Testis (tissue), 3 donors: ENCODE results near the gene HIGD2A. TPM values are rescaled to one million over a fixed set of nuclear protein-coding genes. Genes with fewer than 3 reads are reported as not detected.
A peak's percentile ranks its signal among the peaks of the same experiment; 100 is the strongest.

ENCODE experiments used
- DNase-seq: peaks from one replicate; pipeline ENCODE4 v3.0.0-alpha.2; 2019
- H3K27ac ChIP-seq, 2 donors: fragments of 200-600 bp; sonication (generic); one replicate each; pipeline ENCODE4 v1.5.1; 2019
- H3K27me3 ChIP-seq: fragments of 200-600 bp; sonication (generic); one replicate; pipeline ENCODE4 v1.5.1; 2019
- H3K36me3 ChIP-seq: fragments of 200-600 bp; sonication (generic); one replicate; pipeline ENCODE4 v1.5.1; 2017; ENCODE audit warnings: low read depth; ENCODE audit errors: missing control alignments
- H3K4me1 ChIP-seq: fragments of 200-600 bp; sonication (generic); one replicate; pipeline ENCODE4 v1.5.1; 2019
- H3K4me3 ChIP-seq, 2 donors: fragments of 200-600 bp; sonication (generic); one replicate each; pipeline ENCODE4 v1.5.1; 2017 to 2019
- H3K9me3 ChIP-seq: fragments of 200-600 bp; sonication (generic); one replicate; pipeline ENCODE4 v1.5.1; 2017
- CTCF ChIP-seq, 3 experiments: fragments of 450-650 bp in 2 of 3; fragments of 200-600 bp in 1 of 3; sonication (generic) in 1 of 3; IDR thresholded peaks; one replicate each; pipeline ENCODE4 v1.5.1; 2016 to 2019; ENCODE audit warnings: antibody characterized with exemption in 3 of 3, mild to moderate bottlenecking in 2 of 3, moderate library complexity in 1 of 3
- POLR2A ChIP-seq: fragments of 450-650 bp; IDR thresholded peaks from one replicate; pipeline ENCODE4 v1.6.1; 2017; ENCODE audit warnings: antibody characterized with exemption, mild to moderate bottlenecking, moderate library complexity
- WGBS, 2 donors: methylation state at CpG; one replicate each; pipeline ENCODE4 v1.1.5; 2018; 5-methylcytosine and 5-hydroxymethylcytosine counted together
- intact Hi-C: fragments of 100-400 bp; cut with DNase I; formaldehyde crosslinking; loops from one replicate; pipeline ENCODE4 v1.15.1; 2023; ENCODE audit warnings: low total_unique reads
- polyA plus RNA-seq: library from polyadenylated mRNA; stranded (reverse); fragments of 350-450 nt; fragmentation: Illumina TruSeq; extraction: RNeasy Lipid Tissue Mini Kit (QIAGEN cat#74804); gene quantifications from one replicate; pipeline ENCODE4 v1.2.3, GENCODE V29; 2014; ENCODE audit warnings: low read depth, low replicate concordance; ENCODE audit not compliant: insufficient read depth
- total RNA-seq, 2 donors: library from RNA; depleted of rRNA; stranded (reverse); fragments of >200 nt; gene quantifications; one replicate each; pipeline ENCODE4 v1.2.3, GENCODE V29; 2016

HIGD2A gene
- total and polyA plus RNA-seq, 3 donors from 2014 or later, result 128 to 184 (median 129) TPM

- 64 to 65% methylated on average over 7 of the region's 7 CpGs for WGBS, 2 donors
- intact Hi-C loops, result no loop called here
These were observed 15.3 kb upstream of the HIGD2A start for GRCh38 chr5:176373100-176373818.

GRCh38 chr5:176379881-176380280, 8.7 kb upstream of the HIGD2A start:
- H3K9me3 ChIP-seq, result no peaks in the 10 kb centered on the region
- DNase-seq, result no peak
- no peak overlapping the region for H3K4me3 ChIP-seq
- no peak overlapping the region for H3K27ac ChIP-seq
- no peaks in the 10 kb centered on the region for H3K4me1 ChIP-seq
- no peaks in the 10 kb centered on the region for H3K27me3 ChIP-seq
- TF ChIP-seq CTCF (IDR thresholded peaks at IDR 0.05) (no peak), POLR2A (no peak)
- intact Hi-C loops, result no loop called here
- no peaks in the 10 kb centered on the region for H3K36me3 ChIP-seq
- WGBS, 2 donors, result 88 to 89% methylated on average over 3 of the region's 3 CpGs

More at GRCh38 chr5:176373100-176373818, 15.3 kb upstream of the HIGD2A start:
- peak; percentile 75 for DNase-seq
- no peak overlapping the region for H3K4me3 ChIP-seq
- peak overlapping the region in 1 of 2 donors; percentile 38 for H3K27ac ChIP-seq
- TF ChIP-seq POLR2A, result no peak
- TF ChIP-seq CTCF (IDR thresholded peaks at IDR 0.05), result no peak
- H3K9me3 ChIP-seq, result no peaks in the 10 kb centered on the region
- H3K27me3 ChIP-seq, result no peaks in the 10 kb centered on the region
- peaks cover 19% of the 10 kb centered on the region for H3K4me1 ChIP-seq
- H3K36me3 ChIP-seq, result no peaks in the 10 kb centered on the region

- Histone ChIP-seq H3K36me3 (no peaks in the 10 kb centered on the region), H3K9me3 (no peaks in the 10 kb centered on the region), H3K27me3 (no peaks in the 10 kb centered on the region), H3K4me3 (no peak overlapping the region), H3K27ac (no peak overlapping the region), H3K4me1 (no peaks in the 10 kb centered on the region)
- 86 to 92% methylated on average over 3 of the region's 3 CpGs for WGBS, 2 donors
- intact Hi-C loops, result no loop called here
- TF ChIP-seq CTCF (IDR thresholded peaks at IDR 0.05) (no peak), POLR2A (no peak)
- no peak for DNase-seq
These were observed 7.1 kb upstream of the HIGD2A start for GRCh38 chr5:176381423-176381822.

GRCh38 chr5:176381979-176382378, 6.6 kb upstream of the HIGD2A start:
- peaks cover under 1% of the 10 kb centered on the region for H3K4me1 ChIP-seq
- intact Hi-C loops, result no loop called here
- H3K9me3 ChIP-seq, result no peaks in the 10 kb centered on the region
- WGBS, 2 donors, result 87 to 100% methylated on average over 3 of the region's 3 CpGs
- no peak overlapping the region for H3K27ac ChIP-seq
- no peak for DNase-seq
- no peaks in the 10 kb centered on the region for H3K27me3 ChIP-seq
- no peaks in the 10 kb centered on the region for H3K36me3 ChIP-seq
- no peak overlapping the region for H3K4me3 ChIP-seq
- TF ChIP-seq CTCF (IDR thresholded peaks at IDR 0.05) (no peak), POLR2A (no peak)

GRCh38 chr5:176382721-176383120, 5.8 kb upstream of the HIGD2A start:
- H3K27ac ChIP-seq, result no peak overlapping the region

More at GRCh38 chr5:176382721-176383120, 5.8 kb upstream of the HIGD2A start:
- peaks cover 8% of the 10 kb centered on the region for H3K4me1 ChIP-seq
- 97% methylated on average over 3 of the region's 3 CpGs for WGBS, 2 donors
- H3K36me3 ChIP-seq, result no peaks in the 10 kb centered on the region
- no peaks in the 10 kb centered on the region for H3K27me3 ChIP-seq
- TF ChIP-seq CTCF (IDR thresholded peaks at IDR 0.05) (no peak), POLR2A (no peak)
- no peak overlapping the region for H3K4me3 ChIP-seq
- intact Hi-C loops, result no loop called here
- no peak for DNase-seq
- H3K9me3 ChIP-seq, result no peaks in the 10 kb centered on the region
